PC-9 (cell line): ENCODE results near the gene ANKS1B. TPM values are rescaled to one million over a fixed set of nuclear protein-coding genes. Genes with fewer than 3 reads are reported as not detected.

Experiments used
- BruUV-seq: library from RNA; stranded (reverse); fragments of 400-500 nt; replicated peaks from 2 replicates; lab custom pipeline; 2021; lab: Mats Ljungman, UMichigan
- CTCF ChIA-PET: fragments of 300-600 bp; sonication (Branson Sonifier 250); formaldehyde crosslinking; loops from one replicate; lab custom pipeline; 2022; ENCODE audit warnings: antibody characterized with exemption; lab: Charles Lee
- POLR2A ChIA-PET: fragments of 300-600 bp; sonication (Branson Sonifier 250); formaldehyde crosslinking; loops from one replicate; lab custom pipeline; 2022; ENCODE audit warnings: antibody characterized with exemption; ENCODE audit not compliant: unreplicated experiment; lab: Charles Lee
- DNase-seq, 2 experiments: peaks; one replicate each; pipeline versions ENCODE4 v3.0.0 to v3.0.0-alpha.2; 2015 to 2022; ENCODE audit warnings: mixed read lengths in 1 of 2
- H2AFZ ChIP-seq: fragments of 200-600 bp; sonication (generic); 2 replicates; pipeline ENCODE4 v1.8.1; 2017; ENCODE audit warnings: antibody characterized with exemption
- H3F3A ChIP-seq: fragments of 200-600 bp; sonication (generic); 2 replicates; pipeline ENCODE4 v1.8.1; 2017; ENCODE audit warnings: antibody characterized with exemption, mild to moderate bottlenecking, low read depth; ENCODE audit not compliant: insufficient read depth
- H3K27ac ChIP-seq: fragments of 200-600 bp; sonication (generic); 2 replicates; pipeline ENCODE4 v1.6.1; 2016; ENCODE audit warnings: mixed run types
- H3K27me3 ChIP-seq: fragments of 200-600 bp; sonication (generic); 2 replicates; pipeline ENCODE4 v1.6.1; 2016; ENCODE audit warnings: low read depth, mixed run types; ENCODE audit not compliant: insufficient read depth
- H3K36me3 ChIP-seq: fragments of 200-600 bp; sonication (generic); 2 replicates; pipeline ENCODE4 v1.6.1; 2016; ENCODE audit warnings: low read depth, mixed run types
- H3K4me1 ChIP-seq: fragments of 200-600 bp; sonication (generic); replicated peaks from 2 replicates; pipeline ENCODE4 v1.6.1; 2016; ENCODE audit warnings: mixed run types; ENCODE audit not compliant: insufficient read depth
- H3K4me2 ChIP-seq: fragments of 200-600 bp; sonication (generic); 2 replicates; pipeline ENCODE4 v1.6.1; 2017; ENCODE audit warnings: mixed run types
- H3K4me3 ChIP-seq: fragments of 200-600 bp; sonication (generic); 2 replicates; pipeline ENCODE4 v1.6.1; 2016; ENCODE audit warnings: mixed run types
- H3K79me2 ChIP-seq: fragments of 200-600 bp; sonication (generic); 2 replicates; pipeline ENCODE4 v1.6.1; 2017; ENCODE audit warnings: low read depth, mixed run types
- H3K9me2 ChIP-seq: fragments of 200-600 bp; sonication (generic); 2 replicates; pipeline ENCODE4 v1.8.1; 2017; ENCODE audit warnings: mild to moderate bottlenecking; ENCODE audit not compliant: insufficient read depth
- H3K9me3 ChIP-seq: fragments of 200-600 bp; sonication (generic); 2 replicates; pipeline ENCODE4 v1.8.1; 2016; ENCODE audit warnings: low read depth; ENCODE audit not compliant: insufficient read depth
- H4K20me1 ChIP-seq: fragments of 200-600 bp; sonication (generic); 2 replicates; pipeline ENCODE4 v1.8.1; 2017; ENCODE audit not compliant: insufficient read depth
- CTCF ChIP-seq: fragments of 200-600 bp; sonication (generic); conservative IDR thresholded peaks from 2 replicates; pipeline ENCODE4 v1.6.1; 2017; ENCODE audit warnings: mixed run types, antibody characterized with exemption, mild to moderate bottlenecking, moderate library complexity
- EZH2 ChIP-seq: fragments of 200-600 bp; sonication (generic); IDR thresholded peaks from 2 replicates; pipeline ENCODE4 v1.8.0; 2017; ENCODE audit warnings: antibody characterized with exemption, low read depth
- intact Hi-C: fragments of 100-400 bp; cut with micrococcal nuclease; formaldehyde crosslinking; loops from one replicate; pipeline ENCODE4 v1.10.0; 2022; ENCODE audit not compliant: unreplicated experiment
- total RNA-seq: library from RNA; stranded (reverse); gene quantifications from 2 replicates; pipeline ENCODE4 v1.2.3, GENCODE V29; 2021

ANKS1B gene
- total RNA-seq, 1 experiment from 2014 or later = not detected

DNA sequence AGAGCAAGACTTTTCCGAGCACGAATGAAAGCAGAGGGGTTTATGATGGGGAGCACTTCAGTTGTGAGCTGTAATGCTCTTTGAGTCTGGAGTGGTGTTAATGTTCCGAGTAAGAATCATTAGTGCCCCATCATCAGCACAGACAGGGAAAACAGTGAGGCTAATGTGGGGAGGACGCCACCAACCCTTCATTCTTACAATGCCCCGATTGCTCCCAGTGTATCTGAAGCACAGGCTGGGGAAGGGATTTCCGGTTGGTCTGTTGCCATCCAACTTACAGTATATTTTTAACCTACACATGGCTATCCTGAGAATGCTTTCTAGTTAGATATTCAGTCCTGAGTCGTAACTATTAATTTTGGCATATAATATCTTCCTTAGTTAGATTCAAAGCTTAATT, 1198.1 kb downstream of the ANKS1B start:
- no peak for DNase-seq
- ChIA-PET POLR2A (no interaction called here), CTCF (no interaction called here)
- BruUV-seq = no TSS peak
- H2AFZ ChIP-seq = no peak overlapping the region
- H3K4me1 ChIP-seq = no peaks in the 10 kb centered on the region
- TF ChIP-seq EZH2 = no peak
- TF ChIP-seq CTCF = no peak
- peaks cover 63% of the 10 kb centered on the region for H3K27me3 ChIP-seq
- no peaks in the 10 kb centered on the region for H3F3A ChIP-seq
- intact Hi-C loops = no loop called here
- H3K9me3 ChIP-seq = no peaks in the 10 kb centered on the region
- H3K4me2 ChIP-seq = no peak overlapping the region
- H3K36me3 ChIP-seq = no peaks in the 10 kb centered on the region
- no peaks in the 10 kb centered on the region for H4K20me1 ChIP-seq
- no peaks in the 10 kb centered on the region for H3K9me2 ChIP-seq
- no peaks in the 10 kb centered on the region for H3K79me2 ChIP-seq
- H3K4me3 ChIP-seq = no peak overlapping the region
- H3K27ac ChIP-seq = no peak overlapping the region

GRCh38 chr12:98783420-98783819, 1201.3 kb downstream of the ANKS1B start:
- H3K9me3 ChIP-seq = no peaks in the 10 kb centered on the region
- no peak for DNase-seq
- no peak overlapping the region for H2AFZ ChIP-seq
- H4K20me1 ChIP-seq = no peaks in the 10 kb centered on the region
- ChIA-PET POLR2A (no interaction called here), CTCF (no interaction called here)
- no peaks in the 10 kb centered on the region for H3K36me3 ChIP-seq
- no peaks in the 10 kb centered on the region for H3K79me2 ChIP-seq
- no peak overlapping the region for H3K27ac ChIP-seq
- H3K4me1 ChIP-seq = no peaks in the 10 kb centered on the region
- BruUV-seq = no TSS peak
- no peak for TF ChIP-seq EZH2
- no peak for TF ChIP-seq CTCF
- H3K4me2 ChIP-seq = no peak overlapping the region
- no peak overlapping the region for H3K4me3 ChIP-seq
- no peaks in the 10 kb centered on the region for H3K9me2 ChIP-seq
- H3K27me3 ChIP-seq = peaks cover 85% of the 10 kb centered on the region
- intact Hi-C loops = no loop called here
- H3F3A ChIP-seq = no peaks in the 10 kb centered on the region

DNA sequence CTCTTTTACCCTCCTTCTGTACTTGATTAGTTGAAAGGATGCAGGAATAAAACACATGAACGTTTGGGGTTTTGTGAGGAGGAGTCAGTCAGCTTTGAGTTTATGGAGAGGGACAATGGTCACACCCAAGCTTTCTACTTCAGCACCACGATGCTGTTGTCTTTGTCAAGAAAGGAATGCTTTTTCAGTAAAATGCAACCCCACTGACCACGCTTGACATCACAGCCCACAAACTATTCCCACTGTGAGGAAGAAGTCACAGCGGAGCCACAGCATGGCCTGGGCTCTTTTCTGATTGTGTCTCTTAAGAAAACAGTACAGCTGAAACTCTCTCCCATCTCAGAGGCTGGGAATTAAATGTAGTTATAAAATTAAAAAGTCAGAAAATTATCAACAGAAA, 1204.5 kb downstream of the ANKS1B start:
- Histone ChIP-seq H3K36me3 (no peaks in the 10 kb centered on the region), H3K4me3 (no peak overlapping the region), H3K4me1 (no peaks in the 10 kb centered on the region), H3F3A (no peaks in the 10 kb centered on the region), H3K4me2 (no peak overlapping the region), H3K27ac (no peak overlapping the region), H3K79me2 (no peaks in the 10 kb centered on the region), H3K9me2 (no peaks in the 10 kb centered on the region), H2AFZ (no peak overlapping the region), H3K27me3 (peaks cover 82% of the 10 kb centered on the region), H4K20me1 (no peaks in the 10 kb centered on the region), H3K9me3 (no peaks in the 10 kb centered on the region)
- no peak for DNase-seq
- BruUV-seq = no TSS peak
- ChIA-PET POLR2A (no interaction called here), CTCF (no interaction called here)
- intact Hi-C loops = no loop called here
- TF ChIP-seq CTCF (no peak), EZH2 (no peak)
